ENCODE data around the gene PTCRA.
"Not testable (repeated sequence)": the region's sequence is repeated elsewhere in the genome, so short reads cannot be mapped to it uniquely, and the experiment has no call there.

DNA sequence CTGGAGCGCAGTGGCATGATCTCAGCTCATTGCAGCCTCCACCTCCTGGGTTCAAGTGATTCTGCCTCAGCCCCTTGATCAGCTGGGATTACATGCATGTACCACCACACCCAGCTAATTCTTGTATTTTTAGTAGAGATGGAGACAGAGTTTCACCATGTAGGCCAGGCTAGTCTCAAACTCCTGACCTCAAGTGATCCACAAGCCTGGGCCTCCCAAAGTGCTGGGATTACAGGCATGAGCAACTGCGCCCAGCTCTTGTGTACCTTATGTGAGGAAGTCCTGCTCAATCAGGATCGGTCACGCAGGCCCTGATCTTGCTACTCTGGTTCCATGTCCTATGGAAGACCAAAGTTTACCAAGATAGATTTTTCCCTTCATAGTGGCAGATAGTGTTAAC, 27.7 kb upstream of the PTCRA start:
- TF ChIP-seq, protein P1, sequence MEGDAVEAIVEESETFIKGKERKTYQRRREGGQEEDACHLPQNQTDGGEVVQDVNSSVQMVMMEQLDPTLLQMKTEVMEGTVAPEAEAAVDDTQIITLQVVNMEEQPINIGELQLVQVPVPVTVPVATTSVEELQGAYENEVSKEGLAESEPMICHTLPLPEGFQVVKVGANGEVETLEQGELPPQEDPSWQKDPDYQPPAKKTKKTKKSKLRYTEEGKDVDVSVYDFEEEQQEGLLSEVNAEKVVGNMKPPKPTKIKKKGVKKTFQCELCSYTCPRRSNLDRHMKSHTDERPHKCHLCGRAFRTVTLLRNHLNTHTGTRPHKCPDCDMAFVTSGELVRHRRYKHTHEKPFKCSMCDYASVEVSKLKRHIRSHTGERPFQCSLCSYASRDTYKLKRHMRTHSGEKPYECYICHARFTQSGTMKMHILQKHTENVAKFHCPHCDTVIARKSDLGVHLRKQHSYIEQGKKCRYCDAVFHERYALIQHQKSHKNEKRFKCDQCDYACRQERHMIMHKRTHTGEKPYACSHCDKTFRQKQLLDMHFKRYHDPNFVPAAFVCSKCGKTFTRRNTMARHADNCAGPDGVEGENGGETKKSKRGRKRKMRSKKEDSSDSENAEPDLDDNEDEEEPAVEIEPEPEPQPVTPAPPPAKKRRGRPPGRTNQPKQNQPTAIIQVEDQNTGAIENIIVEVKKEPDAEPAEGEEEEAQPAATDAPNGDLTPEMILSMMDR (IDR thresholded peaks at IDR 0.05) = not testable (repeated sequence)
- TF ChIP-seq POLR2AphosphoS5, EP300 (IDR thresholded peaks at IDR 0.05): not testable (repeated sequence)

Data from suprapubic skin (tissue), 4 donors.